ENCODE measurements around the gene DEPDC5. TPM values are rescaled to one million over a fixed set of nuclear protein-coding genes. Genes with fewer than 3 reads are reported as not detected.

Gene DEPDC5
- total and polyA plus RNA-seq, 9 of the 15 experiments (the other 6 are each of a cell fraction or from before 2014, with no cell fraction given) = 2.3 to 12.3 (median 10.7) TPM

DNA sequence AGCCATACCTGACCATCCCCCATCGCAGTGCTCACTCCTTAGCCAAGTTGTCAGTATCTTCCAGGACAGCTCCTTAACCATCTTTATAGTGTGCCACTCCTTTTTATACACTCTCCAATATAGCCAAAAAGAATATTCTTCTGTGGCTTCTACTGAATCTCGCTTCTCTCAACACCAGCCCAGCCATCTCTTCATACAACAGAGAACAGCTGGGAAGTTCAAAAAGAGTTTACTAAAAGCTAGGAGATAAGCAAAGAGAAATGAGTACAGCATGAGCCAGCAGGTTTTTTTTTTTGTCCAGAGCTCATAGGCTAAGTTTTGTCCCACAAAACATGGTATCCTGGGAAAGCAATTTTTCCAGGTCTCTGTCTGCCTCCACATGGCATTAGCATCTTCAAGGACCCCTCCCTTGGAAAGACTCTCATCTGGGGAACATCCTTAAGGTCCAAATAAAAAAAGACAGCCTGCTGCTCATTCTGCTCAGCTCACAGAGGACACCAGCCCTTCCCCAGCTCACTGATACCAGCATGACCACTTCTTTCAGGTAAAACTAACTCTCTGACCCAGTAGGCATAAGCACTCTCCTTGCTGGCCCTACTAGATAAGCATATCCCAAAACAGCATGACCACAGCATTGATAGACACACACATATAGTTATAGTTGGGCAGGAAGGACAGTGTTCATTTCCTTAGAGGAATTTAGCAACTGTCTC lies 141.7 kb downstream of the DEPDC5 start (continued):
- TF ChIP-seq, protein P1, sequence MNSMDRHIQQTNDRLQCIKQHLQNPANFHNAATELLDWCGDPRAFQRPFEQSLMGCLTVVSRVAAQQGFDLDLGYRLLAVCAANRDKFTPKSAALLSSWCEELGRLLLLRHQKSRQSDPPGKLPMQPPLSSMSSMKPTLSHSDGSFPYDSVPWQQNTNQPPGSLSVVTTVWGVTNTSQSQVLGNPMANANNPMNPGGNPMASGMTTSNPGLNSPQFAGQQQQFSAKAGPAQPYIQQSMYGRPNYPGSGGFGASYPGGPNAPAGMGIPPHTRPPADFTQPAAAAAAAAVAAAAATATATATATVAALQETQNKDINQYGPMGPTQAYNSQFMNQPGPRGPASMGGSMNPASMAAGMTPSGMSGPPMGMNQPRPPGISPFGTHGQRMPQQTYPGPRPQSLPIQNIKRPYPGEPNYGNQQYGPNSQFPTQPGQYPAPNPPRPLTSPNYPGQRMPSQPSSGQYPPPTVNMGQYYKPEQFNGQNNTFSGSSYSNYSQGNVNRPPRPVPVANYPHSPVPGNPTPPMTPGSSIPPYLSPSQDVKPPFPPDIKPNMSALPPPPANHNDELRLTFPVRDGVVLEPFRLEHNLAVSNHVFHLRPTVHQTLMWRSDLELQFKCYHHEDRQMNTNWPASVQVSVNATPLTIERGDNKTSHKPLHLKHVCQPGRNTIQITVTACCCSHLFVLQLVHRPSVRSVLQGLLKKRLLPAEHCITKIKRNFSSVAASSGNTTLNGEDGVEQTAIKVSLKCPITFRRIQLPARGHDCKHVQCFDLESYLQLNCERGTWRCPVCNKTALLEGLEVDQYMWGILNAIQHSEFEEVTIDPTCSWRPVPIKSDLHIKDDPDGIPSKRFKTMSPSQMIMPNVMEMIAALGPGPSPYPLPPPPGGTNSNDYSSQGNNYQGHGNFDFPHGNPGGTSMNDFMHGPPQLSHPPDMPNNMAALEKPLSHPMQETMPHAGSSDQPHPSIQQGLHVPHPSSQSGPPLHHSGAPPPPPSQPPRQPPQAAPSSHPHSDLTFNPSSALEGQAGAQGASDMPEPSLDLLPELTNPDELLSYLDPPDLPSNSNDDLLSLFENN (IDR thresholded peaks at IDR 0.05; ENCODE audit: low read depth in 2 of 2, low read length in 2 of 2) = peak in 1 of 2 experiments; percentile 85; a peak in 2 of 4 replicates
- TF ChIP-seq ZNF785 (CRISPR knock-in tag; IDR thresholded peaks at IDR 0.05) (no peak), ZSCAN29 (IDR thresholded peaks at IDR 0.05) (no peak), DMBX1 (CRISPR knock-in tag; IDR thresholded peaks at IDR 0.05; ENCODE audit: borderline replicate concordance) (no peak), PYGO2 (tag; IDR thresholded peaks at IDR 0.05) (no peak), NBN (IDR thresholded peaks at IDR 0.05; ENCODE audit: low read depth) (peak; percentile 68; the same call in 1 of the 2 replicates), CTBP1 (IDR thresholded peaks at IDR 0.05; ENCODE audit: borderline replicate concordance) (peak; percentile 80), ZNF347 (CRISPR knock-in tag; IDR thresholded peaks at IDR 0.05; ENCODE audit: low read depth) (no peak), TRIM28 (IDR thresholded peaks at IDR 0.05) (peak; percentile 15; the same call in 1 of the 2 replicates), ERF (CRISPR knock-in tag; IDR thresholded peaks at IDR 0.05) (0 out of 2 replicates have a peak, but pooled peaks have one; percentile 3), HDAC2 (IDR thresholded peaks at IDR 0.05) (peak; percentile 36; the same call in 1 of the 2 replicates), TCF7 (IDR thresholded peaks at IDR 0.05; ENCODE audit: borderline replicate concordance) (no peak), KAT2B (IDR thresholded peaks at IDR 0.05; ENCODE audit: low read depth, low read length) (no peak), ZNF316 (IDR thresholded peaks at IDR 0.05) (peak; percentile 85), RAD21 (CRISPR knock-in tag; conservative IDR thresholded peaks at IDR 0.05 in 1 of 2, IDR thresholded peaks at IDR 0.05 in 1 of 2) (no peak), CC2D1A (IDR thresholded peaks at IDR 0.05) (peak; percentile 84; the same call in 1 of the 2 replicates), HOXB6 (CRISPR knock-in tag; IDR thresholded peaks at IDR 0.05; ENCODE audit: borderline replicate concordance) (no peak), RBFOX2 (IDR thresholded peaks at IDR 0.05; ENCODE audit: low read depth, low read length) (peak; percentile 33; the same call in 1 of the 2 replicates), ZNF143 (CRISPR knock-in tag; IDR thresholded peaks at IDR 0.05) (no peak)
- TF ChIP-seq, protein P2, sequence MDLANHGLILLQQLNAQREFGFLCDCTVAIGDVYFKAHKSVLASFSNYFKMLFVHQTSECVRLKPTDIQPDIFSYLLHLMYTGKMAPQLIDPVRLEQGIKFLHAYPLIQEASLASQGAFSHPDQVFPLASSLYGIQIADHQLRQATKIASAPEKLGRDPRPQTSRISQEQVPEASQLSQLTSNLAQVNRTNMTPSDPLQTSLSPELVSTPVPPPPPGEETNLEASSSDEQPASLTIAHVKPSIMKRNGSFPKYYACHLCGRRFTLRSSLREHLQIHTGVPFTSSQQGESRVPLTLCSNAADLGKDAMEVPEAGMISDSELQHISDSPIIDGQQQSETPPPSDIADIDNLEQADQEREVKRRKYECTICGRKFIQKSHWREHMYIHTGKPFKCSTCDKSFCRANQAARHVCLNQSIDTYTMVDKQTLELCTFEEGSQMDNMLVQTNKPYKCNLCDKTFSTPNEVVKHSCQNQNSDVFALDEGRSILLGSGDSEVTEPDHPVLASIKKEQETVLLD (IDR thresholded peaks at IDR 0.05) = peak; percentile 57; the same call in 1 of the 2 replicates
- TF ChIP-seq, protein P3, sequence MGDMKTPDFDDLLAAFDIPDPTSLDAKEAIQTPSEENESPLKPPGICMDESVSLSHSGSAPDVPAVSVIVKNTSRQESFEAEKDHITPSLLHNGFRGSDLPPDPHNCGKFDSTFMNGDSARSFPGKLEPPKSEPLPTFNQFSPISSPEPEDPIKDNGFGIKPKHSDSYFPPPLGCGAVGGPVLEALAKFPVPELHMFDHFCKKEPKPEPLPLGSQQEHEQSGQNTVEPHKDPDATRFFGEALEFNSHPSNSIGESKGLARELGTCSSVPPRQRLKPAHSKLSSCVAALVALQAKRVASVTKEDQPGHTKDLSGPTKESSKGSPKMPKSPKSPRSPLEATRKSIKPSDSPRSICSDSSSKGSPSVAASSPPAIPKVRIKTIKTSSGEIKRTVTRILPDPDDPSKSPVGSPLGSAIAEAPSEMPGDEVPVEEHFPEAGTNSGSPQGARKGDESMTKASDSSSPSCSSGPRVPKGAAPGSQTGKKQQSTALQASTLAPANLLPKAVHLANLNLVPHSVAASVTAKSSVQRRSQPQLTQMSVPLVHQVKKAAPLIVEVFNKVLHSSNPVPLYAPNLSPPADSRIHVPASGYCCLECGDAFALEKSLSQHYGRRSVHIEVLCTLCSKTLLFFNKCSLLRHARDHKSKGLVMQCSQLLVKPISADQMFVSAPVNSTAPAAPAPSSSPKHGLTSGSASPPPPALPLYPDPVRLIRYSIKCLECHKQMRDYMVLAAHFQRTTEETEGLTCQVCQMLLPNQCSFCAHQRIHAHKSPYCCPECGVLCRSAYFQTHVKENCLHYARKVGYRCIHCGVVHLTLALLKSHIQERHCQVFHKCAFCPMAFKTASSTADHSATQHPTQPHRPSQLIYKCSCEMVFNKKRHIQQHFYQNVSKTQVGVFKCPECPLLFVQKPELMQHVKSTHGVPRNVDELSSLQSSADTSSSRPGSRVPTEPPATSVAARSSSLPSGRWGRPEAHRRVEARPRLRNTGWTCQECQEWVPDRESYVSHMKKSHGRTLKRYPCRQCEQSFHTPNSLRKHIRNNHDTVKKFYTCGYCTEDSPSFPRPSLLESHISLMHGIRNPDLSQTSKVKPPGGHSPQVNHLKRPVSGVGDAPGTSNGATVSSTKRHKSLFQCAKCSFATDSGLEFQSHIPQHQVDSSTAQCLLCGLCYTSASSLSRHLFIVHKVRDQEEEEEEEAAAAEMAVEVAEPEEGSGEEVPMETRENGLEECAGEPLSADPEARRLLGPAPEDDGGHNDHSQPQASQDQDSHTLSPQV (IDR thresholded peaks at IDR 0.05) = peak; percentile 70

Measured in K562 (cell line).